ENCODE data around the gene NPPA. TPM values are rescaled to one million over a fixed set of nuclear protein-coding genes. Genes with fewer than 3 reads are reported as not detected.
A peak's percentile ranks its signal among the peaks of the same experiment; 100 is the strongest.

The NPPA gene
- total and polyA plus RNA-seq, 9 of the 15 experiments (the other 6 are each of a cell fraction or from before 2014, with no cell fraction given), result not detected

- TF ChIP-seq GTF3C2 (IDR thresholded peaks at IDR 0.05; ENCODE audit: borderline replicate concordance, extremely low read depth, insufficient read length) (no peak), ILF3 (IDR thresholded peaks at IDR 0.05; ENCODE audit: borderline replicate concordance) (no peak), E2F8 (IDR thresholded peaks at IDR 0.05; ENCODE audit: low read depth, partially characterized antibody) (no peak), ZNF586 (CRISPR knock-in tag; conservative IDR thresholded peaks at IDR 0.05) (no peak), NFYB (IDR thresholded peaks at IDR 0.05; ENCODE audit: extremely low read depth, insufficient read length) (no peak)
- TF ChIP-seq, protein P1, sequence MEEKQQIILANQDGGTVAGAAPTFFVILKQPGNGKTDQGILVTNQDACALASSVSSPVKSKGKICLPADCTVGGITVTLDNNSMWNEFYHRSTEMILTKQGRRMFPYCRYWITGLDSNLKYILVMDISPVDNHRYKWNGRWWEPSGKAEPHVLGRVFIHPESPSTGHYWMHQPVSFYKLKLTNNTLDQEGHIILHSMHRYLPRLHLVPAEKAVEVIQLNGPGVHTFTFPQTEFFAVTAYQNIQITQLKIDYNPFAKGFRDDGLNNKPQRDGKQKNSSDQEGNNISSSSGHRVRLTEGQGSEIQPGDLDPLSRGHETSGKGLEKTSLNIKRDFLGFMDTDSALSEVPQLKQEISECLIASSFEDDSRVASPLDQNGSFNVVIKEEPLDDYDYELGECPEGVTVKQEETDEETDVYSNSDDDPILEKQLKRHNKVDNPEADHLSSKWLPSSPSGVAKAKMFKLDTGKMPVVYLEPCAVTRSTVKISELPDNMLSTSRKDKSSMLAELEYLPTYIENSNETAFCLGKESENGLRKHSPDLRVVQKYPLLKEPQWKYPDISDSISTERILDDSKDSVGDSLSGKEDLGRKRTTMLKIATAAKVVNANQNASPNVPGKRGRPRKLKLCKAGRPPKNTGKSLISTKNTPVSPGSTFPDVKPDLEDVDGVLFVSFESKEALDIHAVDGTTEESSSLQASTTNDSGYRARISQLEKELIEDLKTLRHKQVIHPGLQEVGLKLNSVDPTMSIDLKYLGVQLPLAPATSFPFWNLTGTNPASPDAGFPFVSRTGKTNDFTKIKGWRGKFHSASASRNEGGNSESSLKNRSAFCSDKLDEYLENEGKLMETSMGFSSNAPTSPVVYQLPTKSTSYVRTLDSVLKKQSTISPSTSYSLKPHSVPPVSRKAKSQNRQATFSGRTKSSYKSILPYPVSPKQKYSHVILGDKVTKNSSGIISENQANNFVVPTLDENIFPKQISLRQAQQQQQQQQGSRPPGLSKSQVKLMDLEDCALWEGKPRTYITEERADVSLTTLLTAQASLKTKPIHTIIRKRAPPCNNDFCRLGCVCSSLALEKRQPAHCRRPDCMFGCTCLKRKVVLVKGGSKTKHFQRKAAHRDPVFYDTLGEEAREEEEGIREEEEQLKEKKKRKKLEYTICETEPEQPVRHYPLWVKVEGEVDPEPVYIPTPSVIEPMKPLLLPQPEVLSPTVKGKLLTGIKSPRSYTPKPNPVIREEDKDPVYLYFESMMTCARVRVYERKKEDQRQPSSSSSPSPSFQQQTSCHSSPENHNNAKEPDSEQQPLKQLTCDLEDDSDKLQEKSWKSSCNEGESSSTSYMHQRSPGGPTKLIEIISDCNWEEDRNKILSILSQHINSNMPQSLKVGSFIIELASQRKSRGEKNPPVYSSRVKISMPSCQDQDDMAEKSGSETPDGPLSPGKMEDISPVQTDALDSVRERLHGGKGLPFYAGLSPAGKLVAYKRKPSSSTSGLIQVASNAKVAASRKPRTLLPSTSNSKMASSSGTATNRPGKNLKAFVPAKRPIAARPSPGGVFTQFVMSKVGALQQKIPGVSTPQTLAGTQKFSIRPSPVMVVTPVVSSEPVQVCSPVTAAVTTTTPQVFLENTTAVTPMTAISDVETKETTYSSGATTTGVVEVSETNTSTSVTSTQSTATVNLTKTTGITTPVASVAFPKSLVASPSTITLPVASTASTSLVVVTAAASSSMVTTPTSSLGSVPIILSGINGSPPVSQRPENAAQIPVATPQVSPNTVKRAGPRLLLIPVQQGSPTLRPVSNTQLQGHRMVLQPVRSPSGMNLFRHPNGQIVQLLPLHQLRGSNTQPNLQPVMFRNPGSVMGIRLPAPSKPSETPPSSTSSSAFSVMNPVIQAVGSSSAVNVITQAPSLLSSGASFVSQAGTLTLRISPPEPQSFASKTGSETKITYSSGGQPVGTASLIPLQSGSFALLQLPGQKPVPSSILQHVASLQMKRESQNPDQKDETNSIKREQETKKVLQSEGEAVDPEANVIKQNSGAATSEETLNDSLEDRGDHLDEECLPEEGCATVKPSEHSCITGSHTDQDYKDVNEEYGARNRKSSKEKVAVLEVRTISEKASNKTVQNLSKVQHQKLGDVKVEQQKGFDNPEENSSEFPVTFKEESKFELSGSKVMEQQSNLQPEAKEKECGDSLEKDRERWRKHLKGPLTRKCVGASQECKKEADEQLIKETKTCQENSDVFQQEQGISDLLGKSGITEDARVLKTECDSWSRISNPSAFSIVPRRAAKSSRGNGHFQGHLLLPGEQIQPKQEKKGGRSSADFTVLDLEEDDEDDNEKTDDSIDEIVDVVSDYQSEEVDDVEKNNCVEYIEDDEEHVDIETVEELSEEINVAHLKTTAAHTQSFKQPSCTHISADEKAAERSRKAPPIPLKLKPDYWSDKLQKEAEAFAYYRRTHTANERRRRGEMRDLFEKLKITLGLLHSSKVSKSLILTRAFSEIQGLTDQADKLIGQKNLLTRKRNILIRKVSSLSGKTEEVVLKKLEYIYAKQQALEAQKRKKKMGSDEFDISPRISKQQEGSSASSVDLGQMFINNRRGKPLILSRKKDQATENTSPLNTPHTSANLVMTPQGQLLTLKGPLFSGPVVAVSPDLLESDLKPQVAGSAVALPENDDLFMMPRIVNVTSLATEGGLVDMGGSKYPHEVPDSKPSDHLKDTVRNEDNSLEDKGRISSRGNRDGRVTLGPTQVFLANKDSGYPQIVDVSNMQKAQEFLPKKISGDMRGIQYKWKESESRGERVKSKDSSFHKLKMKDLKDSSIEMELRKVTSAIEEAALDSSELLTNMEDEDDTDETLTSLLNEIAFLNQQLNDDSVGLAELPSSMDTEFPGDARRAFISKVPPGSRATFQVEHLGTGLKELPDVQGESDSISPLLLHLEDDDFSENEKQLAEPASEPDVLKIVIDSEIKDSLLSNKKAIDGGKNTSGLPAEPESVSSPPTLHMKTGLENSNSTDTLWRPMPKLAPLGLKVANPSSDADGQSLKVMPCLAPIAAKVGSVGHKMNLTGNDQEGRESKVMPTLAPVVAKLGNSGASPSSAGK (IDR thresholded peaks at IDR 0.05), result peak; percentile 79
Observed at GRCh38 chr1:11880911-11881748, 33.5 kb upstream of the NPPA start (continued).

Measured in K562 (cell line).